Neural progenitor cell (in vitro differentiated cells): ENCODE results near the gene C17orf114.
A peak's percentile ranks its signal among the peaks of the same experiment; 100 is the strongest.

Source experiments
- DNase-seq: peaks from one replicate; pipeline ENCODE4 v3.0.0-alpha.2; 2016; ENCODE audit warnings: low spot score
- H2AFZ ChIP-seq: fragments of 200-600 bp; sonication (generic); replicated peaks from 2 replicates; pipeline ENCODE4 v1.6.1; 2016; ENCODE audit warnings: antibody characterized with exemption
- H3F3A ChIP-seq: fragments of 200-600 bp; sonication (generic); 2 replicates; pipeline ENCODE4 v1.6.1; 2016; ENCODE audit warnings: antibody characterized with exemption, low read depth
- H3K27ac ChIP-seq: fragments of 200-600 bp; sonication (generic); 2 replicates; pipeline ENCODE4 v1.5.1; 2016; ENCODE audit warnings: mild to moderate bottlenecking
- H3K27me3 ChIP-seq: fragments of 200-600 bp; sonication (generic); 2 replicates; pipeline ENCODE4 v1.6.1; 2016; ENCODE audit warnings: mild to moderate bottlenecking, moderate library complexity
- H3K36me3 ChIP-seq: fragments of 200-600 bp; sonication (generic); 2 replicates; pipeline ENCODE4 v1.5.1; 2016
- H3K4me1 ChIP-seq: fragments of 200-600 bp; sonication (generic); 2 replicates; pipeline ENCODE4 v1.6.1; 2016; ENCODE audit warnings: mixed run types
- H3K4me2 ChIP-seq: fragments of 200-600 bp; sonication (generic); 2 replicates; pipeline ENCODE4 v1.6.1; 2016
- H3K4me3 ChIP-seq: fragments of 200-600 bp; sonication (generic); 2 replicates; pipeline ENCODE4 v1.5.1; 2016
- H3K79me2 ChIP-seq: fragments of 200-600 bp; sonication (generic); 2 replicates; pipeline ENCODE4 v1.6.1; 2016; ENCODE audit warnings: low read depth
- H3K9ac ChIP-seq: fragments of 200-600 bp; sonication (generic); 2 replicates; pipeline ENCODE4 v1.6.1; 2016
- H3K9me3 ChIP-seq: fragments of 200-600 bp; sonication (generic); 2 replicates; pipeline ENCODE4 v1.5.1; 2016; ENCODE audit warnings: low read depth
- H4K20me1 ChIP-seq: fragments of 200-600 bp; sonication (generic); 2 replicates; pipeline ENCODE4 v1.6.1; 2016; ENCODE audit warnings: low read depth
- H3K27ac Mint-ChIP-seq: 3 replicates; pipeline ENCODE4 v1.8.0; 2021; ENCODE audit warnings: mixed read lengths
- H3K27me3 Mint-ChIP-seq: 2 replicates; pipeline ENCODE4 v1.8.0; 2022; ENCODE audit warnings: low read depth, mild to moderate bottlenecking, inconsistent platforms, moderate library complexity, mixed read lengths; ENCODE audit not compliant: insufficient read depth
- H3K36me3 Mint-ChIP-seq: 3 replicates; pipeline ENCODE4 v1.8.0; 2021; ENCODE audit warnings: mixed read lengths
- H3K4me1 Mint-ChIP-seq: 3 replicates; pipeline ENCODE4 v1.8.0; 2021; ENCODE audit warnings: mixed read lengths
- H3K4me3 Mint-ChIP-seq: 3 replicates; pipeline ENCODE4 v1.8.0; 2021; ENCODE audit warnings: mild to moderate bottlenecking, moderate library complexity, mixed read lengths
- H3K9me3 Mint-ChIP-seq: 3 replicates; pipeline ENCODE4 v1.8.0; 2020; ENCODE audit warnings: mixed read lengths
- EZH2 ChIP-seq: fragments of 200-600 bp; sonication (generic); IDR thresholded peaks from 2 replicates; pipeline ENCODE4 v1.6.1; 2017; ENCODE audit warnings: antibody characterized with exemption, mild to moderate bottlenecking, moderate library complexity
- EZH2phosphoT487 ChIP-seq: fragments of 200-600 bp; sonication (generic); IDR thresholded peaks from 2 replicates; pipeline ENCODE4 v1.6.1; 2017; ENCODE audit warnings: antibody characterized with exemption
- TF ChIP-seq, protein P1 (sequence below): fragments of 200-600 bp; sonication (generic); IDR thresholded peaks from 2 replicates; pipeline ENCODE4 v1.5.1; 2017; ENCODE audit warnings: antibody characterized with exemption, mild to moderate bottlenecking

Gene C17orf114

DNA sequence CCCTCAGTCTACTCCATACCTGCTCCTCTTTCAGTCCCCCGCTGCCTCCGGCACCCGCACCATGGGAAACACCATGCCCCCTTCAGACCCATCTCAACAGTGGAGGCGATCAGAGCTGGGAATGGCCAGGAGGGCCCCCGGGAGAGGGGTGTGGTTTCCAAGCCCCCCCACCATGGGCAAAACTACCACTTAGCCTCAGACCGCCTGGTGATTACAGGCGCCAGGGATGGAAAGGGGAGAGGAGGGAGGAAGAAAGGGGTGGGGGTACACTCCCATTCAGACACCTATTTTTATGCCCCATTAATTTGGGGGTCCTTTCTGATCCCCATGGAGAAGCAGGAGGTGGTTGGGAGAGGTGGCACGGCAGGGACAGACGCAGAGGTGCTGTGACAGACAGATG lies at the start of gene C17orf114:
TSS of gene C17orf114 (minus strand) at position 101 of the 400 bp plus-strand sequence.
- Histone ChIP-seq H3K9me3 (no peaks in the 10 kb centered on the region), H3F3A (peaks cover 12% of the 10 kb centered on the region)
- H3K27ac Mint-ChIP-seq = no peak within 1 kb of the TSS

DNA sequence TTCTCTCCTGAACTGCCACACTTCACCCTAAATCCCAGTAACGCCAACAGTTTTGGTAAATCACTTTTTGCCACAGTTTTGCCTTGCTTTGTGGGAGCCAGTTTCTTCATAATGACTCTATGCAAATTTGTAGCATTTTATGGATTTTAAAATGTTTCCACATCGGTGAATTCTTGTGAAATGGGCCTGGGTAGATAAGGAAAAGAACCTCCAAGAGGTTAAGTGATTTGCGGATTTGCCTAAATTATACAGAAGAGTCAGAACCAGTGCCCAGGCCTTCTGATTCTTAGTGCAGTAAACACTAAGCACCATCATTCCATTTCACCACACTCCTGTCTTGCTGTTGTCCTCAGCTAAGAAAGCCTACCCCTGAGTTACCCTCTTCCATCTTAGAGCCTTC lies 49.0 kb upstream of the C17orf114 start:
- DNase-seq = no peak
- Histone ChIP-seq H3K4me3 (no peak overlapping the region), H3K27ac (peak overlapping the region; percentile 48), H3K4me2 (no peak overlapping the region), H4K20me1 (peaks cover 5% of the 10 kb centered on the region), H3K36me3 (no peaks in the 10 kb centered on the region), H3F3A (peaks cover 10% of the 10 kb centered on the region), H2AFZ (no peak overlapping the region), H3K9me3 (no peaks in the 10 kb centered on the region), H3K79me2 (peaks cover 8% of the 10 kb centered on the region), H3K4me1 (peaks cover 21% of the 10 kb centered on the region), H3K9ac (no peak overlapping the region), H3K27me3 (no peaks in the 10 kb centered on the region)
- H3K36me3 Mint-ChIP-seq = peaks cover 10% of the 10 kb centered on the region
- peaks cover 17% of the 10 kb centered on the region for H3K4me1 Mint-ChIP-seq
- no peaks in the 10 kb centered on the region for H3K9me3 Mint-ChIP-seq
- H3K27ac Mint-ChIP-seq = peak overlapping the region; percentile 27
- H3K27me3 Mint-ChIP-seq = peaks cover 2% of the 10 kb centered on the region
- TF ChIP-seq EZH2phosphoT487 = no peak
- TF ChIP-seq, protein P1, sequence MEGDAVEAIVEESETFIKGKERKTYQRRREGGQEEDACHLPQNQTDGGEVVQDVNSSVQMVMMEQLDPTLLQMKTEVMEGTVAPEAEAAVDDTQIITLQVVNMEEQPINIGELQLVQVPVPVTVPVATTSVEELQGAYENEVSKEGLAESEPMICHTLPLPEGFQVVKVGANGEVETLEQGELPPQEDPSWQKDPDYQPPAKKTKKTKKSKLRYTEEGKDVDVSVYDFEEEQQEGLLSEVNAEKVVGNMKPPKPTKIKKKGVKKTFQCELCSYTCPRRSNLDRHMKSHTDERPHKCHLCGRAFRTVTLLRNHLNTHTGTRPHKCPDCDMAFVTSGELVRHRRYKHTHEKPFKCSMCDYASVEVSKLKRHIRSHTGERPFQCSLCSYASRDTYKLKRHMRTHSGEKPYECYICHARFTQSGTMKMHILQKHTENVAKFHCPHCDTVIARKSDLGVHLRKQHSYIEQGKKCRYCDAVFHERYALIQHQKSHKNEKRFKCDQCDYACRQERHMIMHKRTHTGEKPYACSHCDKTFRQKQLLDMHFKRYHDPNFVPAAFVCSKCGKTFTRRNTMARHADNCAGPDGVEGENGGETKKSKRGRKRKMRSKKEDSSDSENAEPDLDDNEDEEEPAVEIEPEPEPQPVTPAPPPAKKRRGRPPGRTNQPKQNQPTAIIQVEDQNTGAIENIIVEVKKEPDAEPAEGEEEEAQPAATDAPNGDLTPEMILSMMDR = no peak
- no peak for TF ChIP-seq EZH2
- no peak overlapping the region for H3K4me3 Mint-ChIP-seq

More for the DNA sequence above, at the start of gene C17orf114:
- Mint-ChIP-seq H3K4me3 (peak within 1 kb of the TSS; percentile 58), H3K27me3 (peaks cover 2% of the 10 kb centered on the region), H3K36me3 (peaks cover 8% of the 10 kb centered on the region), H3K9me3 (no peaks in the 10 kb centered on the region), H3K4me1 (peaks cover 4% of the 10 kb centered on the region)
- peaks cover 6% of the 10 kb centered on the region for H3K79me2 ChIP-seq
- H3K27ac ChIP-seq = no peak within 1 kb of the TSS
- no peak for DNase-seq
- H2AFZ ChIP-seq = no peak within 1 kb of the TSS
- TF ChIP-seq, protein P1 = no peak
- TF ChIP-seq EZH2phosphoT487 (no peak), EZH2 (no peak)
- peaks cover 5% of the 10 kb centered on the region for H3K4me1 ChIP-seq
- H3K36me3 ChIP-seq = no peaks in the 10 kb centered on the region
- H3K27me3 ChIP-seq = peaks cover 6% of the 10 kb centered on the region
- H3K4me2 ChIP-seq = no peak within 1 kb of the TSS
- H4K20me1 ChIP-seq = peaks cover 5% of the 10 kb centered on the region
- H3K9ac ChIP-seq = no peak within 1 kb of the TSS
- no peak within 1 kb of the TSS for H3K4me3 ChIP-seq

DNA sequence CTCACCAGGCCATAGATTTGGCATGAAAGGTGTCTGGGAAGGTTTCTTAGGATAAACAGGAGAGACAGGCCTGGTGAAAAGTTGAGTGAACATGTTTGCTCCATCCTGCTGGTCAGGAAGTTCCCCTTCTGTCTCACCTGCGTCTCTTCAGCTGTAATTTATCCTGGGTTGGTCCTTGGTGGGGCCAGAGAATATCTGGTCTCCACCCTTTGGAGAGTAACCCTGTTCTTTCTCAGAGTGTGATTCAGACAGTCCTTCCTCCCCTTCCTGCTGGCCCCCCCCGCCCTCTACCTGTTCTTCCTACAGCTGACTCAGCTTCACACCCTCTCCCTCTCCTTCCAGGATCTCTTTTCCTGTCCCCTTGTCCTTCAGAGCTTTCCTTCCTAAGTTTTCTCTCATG lies 48.1 kb upstream of the C17orf114 start:
- peaks cover 9% of the 10 kb centered on the region for H3K36me3 Mint-ChIP-seq
- Histone ChIP-seq H3K4me1 (peaks cover 21% of the 10 kb centered on the region), H3K36me3 (no peaks in the 10 kb centered on the region), H3K79me2 (peaks cover 7% of the 10 kb centered on the region), H3K27me3 (no peaks in the 10 kb centered on the region), H3F3A (peaks cover 10% of the 10 kb centered on the region), H3K27ac (no peak overlapping the region), H3K4me3 (no peak overlapping the region), H4K20me1 (peaks cover 5% of the 10 kb centered on the region), H3K4me2 (no peak overlapping the region), H2AFZ (no peak overlapping the region), H3K9me3 (no peaks in the 10 kb centered on the region), H3K9ac (no peak overlapping the region)
- peaks cover 2% of the 10 kb centered on the region for H3K27me3 Mint-ChIP-seq
- peaks cover 15% of the 10 kb centered on the region for H3K4me1 Mint-ChIP-seq
- H3K27ac Mint-ChIP-seq = no peak overlapping the region
- no peaks in the 10 kb centered on the region for H3K9me3 Mint-ChIP-seq
- no peak overlapping the region for H3K4me3 Mint-ChIP-seq
- no peak for DNase-seq
- TF ChIP-seq EZH2phosphoT487 = no peak
- TF ChIP-seq EZH2 = no peak
- TF ChIP-seq, protein P1 = no peak
